H1 (cell line): Measurements from ENCODE around the gene PPIB. TPM values are rescaled to one million over a fixed set of nuclear protein-coding genes. Genes with fewer than 3 reads are reported as not detected.

Source experiments
- CTCF ChIA-PET: fragments of 300-600 bp; sonication (Branson Sonifier 250); formaldehyde crosslinking; loops from one replicate; lab custom pipeline; 2021; ENCODE audit not compliant: partially characterized antibody; lab: Charles Lee
- POLR2A ChIA-PET: fragments of 300-600 bp; sonication (Branson Sonifier 250); formaldehyde crosslinking; loops from one replicate; lab custom pipeline; 2021; ENCODE audit warnings: inconsistent platforms; ENCODE audit not compliant: partially characterized antibody; lab: Charles Lee
- DNase-seq, 2 experiments: peaks; one replicate each; pipeline versions ENCODE4 v3.0.0 to v3.0.0-alpha.2; 2010 to 2022; ENCODE audit warnings: low spot score in 2 of 2, low read depth in 1 of 2, mixed read lengths in 1 of 2
- FAIRE-seq: peaks from 2 replicates; lab custom pipeline; 2011; peaks lifted over from hg19 to GRCh38; lab: Jason Lieb, UNC
- H2AFZ ChIP-seq: 2 replicates; pipeline ENCODE4 v1.8.1; 2012; ENCODE audit warnings: low read length, inconsistent platforms
- H2AK5ac ChIP-seq: 2 replicates; pipeline ENCODE4 v1.6.1; 2013; ENCODE audit warnings: low read depth, low read length
- H2BK120ac ChIP-seq: replicated peaks from 2 replicates; pipeline ENCODE3; 2013; ENCODE audit warnings: low read depth, low read length, inconsistent platforms
- H2BK12ac ChIP-seq: 2 replicates; pipeline ENCODE4 v1.6.1; 2013; ENCODE audit warnings: low read depth, low read length
- H2BK15ac ChIP-seq: 2 replicates; pipeline ENCODE4 v1.6.1; 2013; ENCODE audit warnings: low read length
- H2BK20ac ChIP-seq: 2 replicates; pipeline ENCODE4 v1.6.1; 2013; ENCODE audit warnings: low read length
- H2BK5ac ChIP-seq: 2 replicates; pipeline ENCODE4 v1.6.1; 2013; ENCODE audit warnings: low read depth, low read length
- H3K14ac ChIP-seq: 2 replicates; pipeline ENCODE4 v1.6.1; 2013; ENCODE audit warnings: inconsistent platforms; ENCODE audit not compliant: insufficient read length
- H3K18ac ChIP-seq: 2 replicates; pipeline ENCODE4 v1.6.1; 2013; ENCODE audit warnings: low read length; ENCODE audit errors: extremely low read depth
- H3K23ac ChIP-seq: 2 replicates; pipeline ENCODE4 v1.6.1; 2013; ENCODE audit warnings: inconsistent platforms; ENCODE audit not compliant: insufficient read length
- H3K23me2 ChIP-seq: 2 replicates; pipeline ENCODE4 v1.6.1; 2013; ENCODE audit warnings: low read depth, low read length
- H3K27ac ChIP-seq: 2 replicates; pipeline ENCODE4 v1.6.1; 2011; ENCODE audit warnings: low read depth, low read length, inconsistent platforms
- H3K27me3 ChIP-seq, 4 experiments: replicated peaks in 1 of 4; 1 replicate in 1 of 4; 2 replicates in 3 of 4; pipeline versions ENCODE4 v1.6.1 to v1.8.1; 2011 to 2013; ENCODE audit warnings: low read length in 3 of 4, mild to moderate bottlenecking in 3 of 4, inconsistent platforms in 2 of 4, mixed read lengths in 2 of 4, moderate library complexity in 1 of 4; ENCODE audit not compliant: control insufficient read depth in 3 of 4, insufficient read depth in 3 of 4; ENCODE audit errors: extremely low read depth in 1 of 4
- H3K36me3 ChIP-seq, 4 experiments: 2 replicates each; pipeline versions ENCODE4 v1.6.1 to v1.8.1; 2011 to 2013; ENCODE audit warnings: mild to moderate bottlenecking in 4 of 4, low read length in 3 of 4, moderate library complexity in 2 of 4, control low read depth in 1 of 4, inconsistent platforms in 1 of 4; ENCODE audit not compliant: insufficient read depth in 4 of 4, control insufficient read depth in 2 of 4
- H3K4ac ChIP-seq: replicated peaks from 2 replicates; pipeline ENCODE3; 2013; ENCODE audit warnings: low read length, low read depth, mixed read lengths, inconsistent platforms; ENCODE audit not compliant: insufficient read length
- H3K4me1 ChIP-seq, 4 experiments: replicated peaks in 1 of 4; 1 replicate in 1 of 4; 2 replicates in 3 of 4; pipeline versions ENCODE4 v1.6.1 to v1.8.1; 2011 to 2013; ENCODE audit warnings: low read length in 3 of 4, inconsistent platforms in 2 of 4, mixed read lengths in 1 of 4; ENCODE audit not compliant: insufficient read depth in 4 of 4, control insufficient read depth in 3 of 4
- H3K4me2 ChIP-seq, 2 experiments: 2 replicates each; pipeline versions ENCODE4 v1.6.1 to v1.8.1; 2011 to 2013; ENCODE audit warnings: low read depth in 2 of 2, low read length in 2 of 2, control low read depth in 1 of 2, inconsistent platforms in 1 of 2, mild to moderate bottlenecking in 1 of 2; ENCODE audit not compliant: insufficient read depth in 1 of 2
- H3K4me3 ChIP-seq, 4 experiments: fragments of 200-600, 300-600 bp in 1 of 4; sonication (generic), shearing (Covaris generic), sonication (Bioruptor Twin) in 1 of 4; 2 replicates each; pipeline versions ENCODE4 v1.5.1 to v1.8.1; 2011 to 2016; ENCODE audit warnings: low read length in 4 of 4, low read depth in 3 of 4, control low read depth in 2 of 4, inconsistent platforms in 2 of 4, mild to moderate bottlenecking in 2 of 4, mixed read lengths in 1 of 4, moderate library complexity in 1 of 4; ENCODE audit not compliant: insufficient read depth in 2 of 4; ENCODE audit errors: extremely low read depth in 1 of 4
- H3K56ac ChIP-seq: replicated peaks from 2 replicates; pipeline ENCODE3; 2013; ENCODE audit warnings: low read depth, mild to moderate bottlenecking, mixed read lengths, low read length, inconsistent platforms; ENCODE audit not compliant: insufficient read length
- H3K79me1 ChIP-seq: 2 replicates; pipeline ENCODE4 v1.6.1; 2013; ENCODE audit warnings: low read depth, low read length, control low read depth
- H3K79me2 ChIP-seq, 2 experiments: 2 replicates each; pipeline versions ENCODE4 v1.6.1 to v1.8.1; 2012 to 2013; ENCODE audit warnings: low read length in 2 of 2, mild to moderate bottlenecking in 2 of 2, inconsistent platforms in 1 of 2; ENCODE audit not compliant: insufficient read depth in 2 of 2, control insufficient read depth in 1 of 2
- H3K9ac ChIP-seq, 4 experiments: replicated peaks in 1 of 4; 1 replicate in 1 of 4; 2 replicates in 3 of 4; pipeline versions ENCODE4 v1.6.1 to v1.8.1; 2011 to 2013; ENCODE audit warnings: low read depth in 3 of 4, low read length in 3 of 4, control low read depth in 2 of 4, mild to moderate bottlenecking in 2 of 4, moderate library complexity in 2 of 4, inconsistent platforms in 1 of 4; ENCODE audit errors: extremely low read depth in 1 of 4
- H3K9me3 ChIP-seq, 2 experiments: 2 replicates each; pipeline versions ENCODE4 v1.6.1 to v1.8.1; 2012 to 2013; ENCODE audit warnings: mild to moderate bottlenecking in 2 of 2, moderate library complexity in 2 of 2, control low read depth in 1 of 2, inconsistent platforms in 1 of 2, low read depth in 1 of 2, low read length in 1 of 2, mixed read lengths in 1 of 2; ENCODE audit not compliant: insufficient read depth in 2 of 2
- H4K20me1 ChIP-seq, 2 experiments: replicated peaks in 1 of 2; 2 replicates each; pipeline versions ENCODE3 to v1.8.1; 2011 to 2013; ENCODE audit warnings: inconsistent platforms in 2 of 2, low read length in 2 of 2, mild to moderate bottlenecking in 1 of 2; ENCODE audit not compliant: insufficient read depth in 2 of 2, control insufficient read depth in 1 of 2
- H4K5ac ChIP-seq: 2 replicates; pipeline ENCODE4 v1.6.1; 2013; ENCODE audit warnings: low read length, low read depth, mixed read lengths, inconsistent platforms; ENCODE audit not compliant: insufficient read length
- H4K8ac ChIP-seq: 2 replicates; pipeline ENCODE4 v1.8.0; 2013; ENCODE audit warnings: mild to moderate bottlenecking, moderate library complexity, low read length, inconsistent platforms; ENCODE audit not compliant: insufficient read depth; ENCODE audit errors: extremely low read depth
- H4K91ac ChIP-seq: replicated peaks from 2 replicates; pipeline ENCODE3; 2013; ENCODE audit warnings: low read length, mixed read lengths, inconsistent platforms; ENCODE audit not compliant: insufficient read length
- BACH1 ChIP-seq: IDR thresholded peaks from 2 replicates; pipeline ENCODE4 v1.6.1; 2012; ENCODE audit warnings: low read length, improper control_type of control experiment
- CHD1 ChIP-seq: IDR thresholded peaks from 2 replicates; pipeline ENCODE4 v1.6.1; 2012; ENCODE audit warnings: low read depth, low read length, improper control_type of control experiment
- CREB1 ChIP-seq: IDR thresholded peaks from 2 replicates; pipeline ENCODE4 v1.6.1; 2012; ENCODE audit warnings: inconsistent platforms
- EGR1 ChIP-seq: IDR thresholded peaks from 2 replicates; pipeline ENCODE4 v1.6.1; 2011; ENCODE audit warnings: low read depth, low read length, borderline replicate concordance
- EP300 ChIP-seq, 2 experiments: IDR thresholded peaks; 1 replicate in 1 of 2; 2 replicates in 1 of 2; pipeline ENCODE4 v1.6.1; 2011 to 2012; ENCODE audit warnings: low read depth in 2 of 2, low read length in 2 of 2, mild to moderate bottlenecking in 2 of 2, borderline replicate concordance in 1 of 2, inconsistent platforms in 1 of 2, moderate library complexity in 1 of 2
- MAFK ChIP-seq: IDR thresholded peaks from 2 replicates; pipeline ENCODE4 v1.6.1; 2012; ENCODE audit warnings: low read depth, mild to moderate bottlenecking, improper control_type of control experiment, low read length
- WGBS, 2 experiments: shearing (Covaris generic) in 1 of 2; methylation state at CpG; one replicate each; pipeline versions ENCODE4 v1.1.6 to v1.1.7; 2013 to 2015; ENCODE audit warnings: low lambda C conversion rate in 2 of 2, mixed read lengths in 2 of 2, inconsistent platforms in 1 of 2, low coverage in 1 of 2, missing lambda C conversion rate in 1 of 2; ENCODE audit not compliant: insufficient replicate concordance in 2 of 2, insufficient coverage in 1 of 2, insufficient read length in 1 of 2; ENCODE audit errors: extremely low coverage in 1 of 2, missing lambda C conversion rate in 1 of 2; 5-methylcytosine and 5-hydroxymethylcytosine counted together
- polyA plus RNA-seq, 7 experiments: library from polyadenylated mRNA; depleted of rRNA in 3 of 7; stranded (reverse) in 5 of 7; unstranded in 2 of 7; fragments of >200 nt in 5 of 7; fragments of 200-250 nt in 2 of 7; gene quantifications; 1 replicate in 5 of 7; 2 replicates in 1 of 7; 4 replicates in 1 of 7; pipeline versions ENCODE4 v1.2.1 to v1.2.3, GENCODE V29; 2011 to 2013; ENCODE audit warnings: missing spikeins in 2 of 7, mixed read lengths in 2 of 7
- total RNA-seq: library from RNA; stranded (reverse); fragmentation: NEBNext Ultra II Directional; extraction: Animal tissue kit (Norgen Biotek cat#: 25700); gene quantifications from 2 replicates; pipeline ENCODE4 v1.2.1, GENCODE V29; 2021

Gene PPIB
- total and polyA plus RNA-seq, 2 of the 8 experiments (the other 6 are each of a cell fraction or from before 2014, with no cell fraction given) = 558 to 579 TPM

DNA sequence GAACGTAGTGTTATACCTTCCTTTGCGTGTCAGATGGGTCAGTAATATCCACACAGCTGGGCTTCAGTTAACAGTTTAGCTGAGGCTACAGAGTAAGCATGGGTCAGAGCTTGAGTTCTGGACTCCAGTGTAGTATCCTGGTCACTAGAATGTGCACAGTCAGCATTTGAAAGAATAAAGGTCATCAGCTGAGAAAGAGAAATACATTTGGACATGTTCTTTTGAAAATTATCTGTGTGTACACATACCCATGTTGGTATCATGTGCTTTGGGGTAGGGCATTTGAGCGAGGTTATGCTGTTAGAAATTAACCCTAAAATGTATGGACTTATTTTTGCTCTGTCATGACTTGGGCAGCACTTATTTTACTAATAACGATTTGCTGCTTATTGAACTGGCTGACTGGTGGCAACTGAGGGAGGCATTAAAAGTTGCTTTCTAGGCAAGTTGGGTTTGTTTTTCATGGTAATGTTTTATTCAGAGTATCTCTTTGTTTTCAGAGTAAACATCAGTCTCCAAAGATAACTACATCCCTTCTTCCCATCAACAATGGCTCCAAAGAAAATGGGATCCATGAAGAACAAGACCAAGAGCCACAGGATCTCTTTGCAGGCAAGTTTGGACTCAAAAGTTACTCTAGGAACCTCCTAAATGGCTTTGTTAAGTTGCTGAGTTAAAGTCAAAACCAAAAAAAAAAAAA is 50.6 kb downstream of the PPIB start:
- TF ChIP-seq CREB1 (no peak), EGR1 (no peak), EP300 (IDR thresholded peaks at IDR 0.05; ENCODE audit: borderline replicate concordance in 1 of 2, low read depth in 2 of 2, low read length in 2 of 2) (no peak), BACH1 (peak; percentile 57; the same call in 1 of the 2 replicates), CHD1 (no peak), MAFK (peak; percentile 91)
- no peak for FAIRE-seq
- WGBS, 2 experiments = 88 to 100% methylated on average over 1 to 4 of the region's 4 CpGs

More for the DNA sequence above, 50.6 kb downstream of the PPIB start:
- DNase-seq = no peak
- Histone ChIP-seq H3K4me3 (no peak overlapping the region), H4K8ac (no peak overlapping the region), H3K4me2 (no peak overlapping the region), H3K9me3 (no peaks in the 10 kb centered on the region), H3K79me1 (no peaks in the 10 kb centered on the region), H2BK5ac (no peak overlapping the region), H3K9ac (no peak overlapping the region), H2AK5ac (no peak overlapping the region), H3K23me2 (no peaks in the 10 kb centered on the region), H2BK15ac (no peak overlapping the region), H2AFZ (no peak overlapping the region), H4K20me1 (peaks cover 0 to 4% of the 10 kb centered on the region in 2 experiments), H2BK120ac (no peak overlapping the region), H3K79me2 (0 out of 4 replicates have a peak, but pooled peaks cover 0 to 6% of the 10 kb centered on the region in 2 experiments), H2BK20ac (no peak overlapping the region), H4K91ac (no peak overlapping the region), H3K27ac (no peak overlapping the region; the same call in 1 of the 2 replicates), H3K4me1 (peaks cover 0 to 4% (median 0%) of the 10 kb centered on the region in 4 experiments; a peak in 1 of 7 replicates), H3K56ac (no peak overlapping the region), H2BK12ac (no peak overlapping the region), H3K4ac (no peak overlapping the region), H3K14ac (no peak overlapping the region), H3K23ac (no peak overlapping the region), H4K5ac (no peak overlapping the region), H3K27me3 (no peaks in the 10 kb centered on the region), H3K36me3 (peaks cover 0 to 16% (median 4%) of the 10 kb centered on the region in 4 experiments; a peak in 2 of 8 replicates), H3K18ac (no peak overlapping the region)
- ChIA-PET POLR2A (no interaction called here), CTCF (interaction anchor here (0.9 to 2.7 kb wide), 4 partner anchors 16 to 43 kb away, joined by 3 to 8 read pairs (median 6); partner anchors contain the start of gene SNX1)
